H1 (cell line): Measurements from ENCODE around the gene MARK1. TPM values are rescaled to one million over a fixed set of nuclear protein-coding genes. Genes with fewer than 3 reads are reported as not detected.

Experiments used
- CTCF ChIA-PET: fragments of 300-600 bp; sonication (Branson Sonifier 250); formaldehyde crosslinking; loops from one replicate; lab custom pipeline; 2021; ENCODE audit not compliant: partially characterized antibody; lab: Charles Lee
- POLR2A ChIA-PET: fragments of 300-600 bp; sonication (Branson Sonifier 250); formaldehyde crosslinking; loops from one replicate; lab custom pipeline; 2021; ENCODE audit warnings: inconsistent platforms; ENCODE audit not compliant: partially characterized antibody; lab: Charles Lee
- DNase-seq, 2 experiments: peaks; one replicate each; pipeline versions ENCODE4 v3.0.0 to v3.0.0-alpha.2; 2010 to 2022; ENCODE audit warnings: low spot score in 2 of 2, low read depth in 1 of 2, mixed read lengths in 1 of 2
- FAIRE-seq: peaks from 2 replicates; lab custom pipeline; 2011; peaks lifted over from hg19 to GRCh38; lab: Jason Lieb, UNC
- H2AFZ ChIP-seq: 2 replicates; pipeline ENCODE4 v1.8.1; 2012; ENCODE audit warnings: low read length, inconsistent platforms
- H2AK5ac ChIP-seq: 2 replicates; pipeline ENCODE4 v1.6.1; 2013; ENCODE audit warnings: low read depth, low read length
- H2BK120ac ChIP-seq: replicated peaks from 2 replicates; pipeline ENCODE3; 2013; ENCODE audit warnings: low read depth, low read length, inconsistent platforms
- H2BK12ac ChIP-seq: 2 replicates; pipeline ENCODE4 v1.6.1; 2013; ENCODE audit warnings: low read depth, low read length
- H2BK15ac ChIP-seq: 2 replicates; pipeline ENCODE4 v1.6.1; 2013; ENCODE audit warnings: low read length
- H2BK20ac ChIP-seq: 2 replicates; pipeline ENCODE4 v1.6.1; 2013; ENCODE audit warnings: low read length
- H2BK5ac ChIP-seq: 2 replicates; pipeline ENCODE4 v1.6.1; 2013; ENCODE audit warnings: low read depth, low read length
- H3K14ac ChIP-seq: 2 replicates; pipeline ENCODE4 v1.6.1; 2013; ENCODE audit warnings: inconsistent platforms; ENCODE audit not compliant: insufficient read length
- H3K18ac ChIP-seq: 2 replicates; pipeline ENCODE4 v1.6.1; 2013; ENCODE audit warnings: low read length; ENCODE audit errors: extremely low read depth
- H3K23ac ChIP-seq: 2 replicates; pipeline ENCODE4 v1.6.1; 2013; ENCODE audit warnings: inconsistent platforms; ENCODE audit not compliant: insufficient read length
- H3K23me2 ChIP-seq: 2 replicates; pipeline ENCODE4 v1.6.1; 2013; ENCODE audit warnings: low read depth, low read length
- H3K27ac ChIP-seq: 2 replicates; pipeline ENCODE4 v1.6.1; 2011; ENCODE audit warnings: low read depth, low read length, inconsistent platforms
- H3K27me3 ChIP-seq, 4 experiments: replicated peaks in 1 of 4; 1 replicate in 1 of 4; 2 replicates in 3 of 4; pipeline versions ENCODE4 v1.6.1 to v1.8.1; 2011 to 2013; ENCODE audit warnings: low read length in 3 of 4, mild to moderate bottlenecking in 3 of 4, inconsistent platforms in 2 of 4, mixed read lengths in 2 of 4, moderate library complexity in 1 of 4; ENCODE audit not compliant: control insufficient read depth in 3 of 4, insufficient read depth in 3 of 4; ENCODE audit errors: extremely low read depth in 1 of 4
- H3K36me3 ChIP-seq, 4 experiments: 2 replicates each; pipeline versions ENCODE4 v1.6.1 to v1.8.1; 2011 to 2013; ENCODE audit warnings: mild to moderate bottlenecking in 4 of 4, low read length in 3 of 4, moderate library complexity in 2 of 4, control low read depth in 1 of 4, inconsistent platforms in 1 of 4; ENCODE audit not compliant: insufficient read depth in 4 of 4, control insufficient read depth in 2 of 4
- H3K4ac ChIP-seq: replicated peaks from 2 replicates; pipeline ENCODE3; 2013; ENCODE audit warnings: low read length, low read depth, mixed read lengths, inconsistent platforms; ENCODE audit not compliant: insufficient read length
- H3K4me1 ChIP-seq, 4 experiments: replicated peaks in 1 of 4; 1 replicate in 1 of 4; 2 replicates in 3 of 4; pipeline versions ENCODE4 v1.6.1 to v1.8.1; 2011 to 2013; ENCODE audit warnings: low read length in 3 of 4, inconsistent platforms in 2 of 4, mixed read lengths in 1 of 4; ENCODE audit not compliant: insufficient read depth in 4 of 4, control insufficient read depth in 3 of 4
- H3K4me2 ChIP-seq, 2 experiments: 2 replicates each; pipeline versions ENCODE4 v1.6.1 to v1.8.1; 2011 to 2013; ENCODE audit warnings: low read depth in 2 of 2, low read length in 2 of 2, control low read depth in 1 of 2, inconsistent platforms in 1 of 2, mild to moderate bottlenecking in 1 of 2; ENCODE audit not compliant: insufficient read depth in 1 of 2
- H3K4me3 ChIP-seq, 4 experiments: fragments of 200-600, 300-600 bp in 1 of 4; sonication (generic), shearing (Covaris generic), sonication (Bioruptor Twin) in 1 of 4; 2 replicates each; pipeline versions ENCODE4 v1.5.1 to v1.8.1; 2011 to 2016; ENCODE audit warnings: low read length in 4 of 4, low read depth in 3 of 4, control low read depth in 2 of 4, inconsistent platforms in 2 of 4, mild to moderate bottlenecking in 2 of 4, mixed read lengths in 1 of 4, moderate library complexity in 1 of 4; ENCODE audit not compliant: insufficient read depth in 2 of 4; ENCODE audit errors: extremely low read depth in 1 of 4
- H3K56ac ChIP-seq: replicated peaks from 2 replicates; pipeline ENCODE3; 2013; ENCODE audit warnings: low read depth, mild to moderate bottlenecking, mixed read lengths, low read length, inconsistent platforms; ENCODE audit not compliant: insufficient read length
- H3K79me1 ChIP-seq: 2 replicates; pipeline ENCODE4 v1.6.1; 2013; ENCODE audit warnings: low read depth, low read length, control low read depth
- H3K79me2 ChIP-seq, 2 experiments: 2 replicates each; pipeline versions ENCODE4 v1.6.1 to v1.8.1; 2012 to 2013; ENCODE audit warnings: low read length in 2 of 2, mild to moderate bottlenecking in 2 of 2, inconsistent platforms in 1 of 2; ENCODE audit not compliant: insufficient read depth in 2 of 2, control insufficient read depth in 1 of 2
- H3K9ac ChIP-seq, 4 experiments: replicated peaks in 1 of 4; 1 replicate in 1 of 4; 2 replicates in 3 of 4; pipeline versions ENCODE4 v1.6.1 to v1.8.1; 2011 to 2013; ENCODE audit warnings: low read depth in 3 of 4, low read length in 3 of 4, control low read depth in 2 of 4, mild to moderate bottlenecking in 2 of 4, moderate library complexity in 2 of 4, inconsistent platforms in 1 of 4; ENCODE audit errors: extremely low read depth in 1 of 4
- H3K9me3 ChIP-seq, 2 experiments: 2 replicates each; pipeline versions ENCODE4 v1.6.1 to v1.8.1; 2012 to 2013; ENCODE audit warnings: mild to moderate bottlenecking in 2 of 2, moderate library complexity in 2 of 2, control low read depth in 1 of 2, inconsistent platforms in 1 of 2, low read depth in 1 of 2, low read length in 1 of 2, mixed read lengths in 1 of 2; ENCODE audit not compliant: insufficient read depth in 2 of 2
- H4K20me1 ChIP-seq, 2 experiments: replicated peaks in 1 of 2; 2 replicates each; pipeline versions ENCODE3 to v1.8.1; 2011 to 2013; ENCODE audit warnings: inconsistent platforms in 2 of 2, low read length in 2 of 2, mild to moderate bottlenecking in 1 of 2; ENCODE audit not compliant: insufficient read depth in 2 of 2, control insufficient read depth in 1 of 2
- H4K5ac ChIP-seq: 2 replicates; pipeline ENCODE4 v1.6.1; 2013; ENCODE audit warnings: low read length, low read depth, mixed read lengths, inconsistent platforms; ENCODE audit not compliant: insufficient read length
- H4K8ac ChIP-seq: 2 replicates; pipeline ENCODE4 v1.8.0; 2013; ENCODE audit warnings: mild to moderate bottlenecking, moderate library complexity, low read length, inconsistent platforms; ENCODE audit not compliant: insufficient read depth; ENCODE audit errors: extremely low read depth
- H4K91ac ChIP-seq: replicated peaks from 2 replicates; pipeline ENCODE3; 2013; ENCODE audit warnings: low read length, mixed read lengths, inconsistent platforms; ENCODE audit not compliant: insufficient read length
- ASH2L ChIP-seq: fragments of 200-600, 300-600 bp; sonication (generic); IDR thresholded peaks from one replicate; pipeline ENCODE4 v1.7.1; 2017; ENCODE audit warnings: low read length
- BCL11A ChIP-seq, 2 experiments: IDR thresholded peaks; one replicate each; pipeline ENCODE4 v1.6.1; 2011; ENCODE audit warnings: low read depth in 2 of 2, low read length in 2 of 2, mild to moderate bottlenecking in 2 of 2
- CBX8 ChIP-seq: fragments of 300-800, 300-1000 bp; sonication (generic); IDR thresholded peaks from 2 replicates; pipeline ENCODE4 v1.7.1; 2016; ENCODE audit warnings: low read depth, low read length, borderline replicate concordance
- CEBPB ChIP-seq: IDR thresholded peaks from 2 replicates; pipeline ENCODE4 v1.6.1; 2012; ENCODE audit warnings: low read depth, low read length
- CHD1 ChIP-seq: IDR thresholded peaks from 2 replicates; pipeline ENCODE4 v1.6.1; 2012; ENCODE audit warnings: low read depth, low read length, improper control_type of control experiment
- JUND ChIP-seq: IDR thresholded peaks from 2 replicates; pipeline ENCODE4 v1.6.1; 2011; ENCODE audit warnings: mild to moderate bottlenecking, improper control_type of control experiment, low read length
- RAD21 ChIP-seq, 2 experiments: IDR thresholded peaks in 1 of 2; conservative IDR thresholded peaks in 1 of 2; 2 replicates each; pipeline ENCODE4 v1.6.1; 2011; ENCODE audit warnings: low read depth in 2 of 2, low read length in 2 of 2, improper control_type of control experiment in 1 of 2, inconsistent platforms in 1 of 2, mild to moderate bottlenecking in 1 of 2, moderate library complexity in 1 of 2
- RNF2 ChIP-seq: fragments of 200-900, 300-1000 bp; sonication (generic); IDR thresholded peaks from 2 replicates; pipeline ENCODE4 v1.7.1; 2016; ENCODE audit warnings: borderline replicate concordance, low read depth, mild to moderate bottlenecking, antibody characterized with exemption, low read length; ENCODE audit not compliant: poor library complexity, severe bottlenecking; ENCODE audit errors: missing control alignments
- SP4 ChIP-seq: IDR thresholded peaks from 2 replicates; pipeline ENCODE4 v1.6.1; 2012; ENCODE audit warnings: low read length, inconsistent platforms
- WGBS, 2 experiments: shearing (Covaris generic) in 1 of 2; methylation state at CpG; one replicate each; pipeline versions ENCODE4 v1.1.6 to v1.1.7; 2013 to 2015; ENCODE audit warnings: low lambda C conversion rate in 2 of 2, mixed read lengths in 2 of 2, inconsistent platforms in 1 of 2, low coverage in 1 of 2, missing lambda C conversion rate in 1 of 2; ENCODE audit not compliant: insufficient replicate concordance in 2 of 2, insufficient coverage in 1 of 2, insufficient read length in 1 of 2; ENCODE audit errors: extremely low coverage in 1 of 2, missing lambda C conversion rate in 1 of 2; 5-methylcytosine and 5-hydroxymethylcytosine counted together
- polyA plus RNA-seq, 7 experiments: library from polyadenylated mRNA; depleted of rRNA in 3 of 7; stranded (reverse) in 5 of 7; unstranded in 2 of 7; fragments of >200 nt in 5 of 7; fragments of 200-250 nt in 2 of 7; gene quantifications; 1 replicate in 5 of 7; 2 replicates in 1 of 7; 4 replicates in 1 of 7; pipeline versions ENCODE4 v1.2.1 to v1.2.3, GENCODE V29; 2011 to 2013; ENCODE audit warnings: missing spikeins in 2 of 7, mixed read lengths in 2 of 7
- total RNA-seq: library from RNA; stranded (reverse); fragmentation: NEBNext Ultra II Directional; extraction: Animal tissue kit (Norgen Biotek cat#: 25700); gene quantifications from 2 replicates; pipeline ENCODE4 v1.2.1, GENCODE V29; 2021
- TF ChIP-seq, protein P1 (sequence below): IDR thresholded peaks from 2 replicates; pipeline ENCODE4 v1.6.1; 2012; ENCODE audit warnings: inconsistent platforms

The MARK1 gene
- total and polyA plus RNA-seq, 2 of the 8 experiments (the other 6 are each of a cell fraction or from before 2014, with no cell fraction given): 5.5 to 20.5 TPM

DNA sequence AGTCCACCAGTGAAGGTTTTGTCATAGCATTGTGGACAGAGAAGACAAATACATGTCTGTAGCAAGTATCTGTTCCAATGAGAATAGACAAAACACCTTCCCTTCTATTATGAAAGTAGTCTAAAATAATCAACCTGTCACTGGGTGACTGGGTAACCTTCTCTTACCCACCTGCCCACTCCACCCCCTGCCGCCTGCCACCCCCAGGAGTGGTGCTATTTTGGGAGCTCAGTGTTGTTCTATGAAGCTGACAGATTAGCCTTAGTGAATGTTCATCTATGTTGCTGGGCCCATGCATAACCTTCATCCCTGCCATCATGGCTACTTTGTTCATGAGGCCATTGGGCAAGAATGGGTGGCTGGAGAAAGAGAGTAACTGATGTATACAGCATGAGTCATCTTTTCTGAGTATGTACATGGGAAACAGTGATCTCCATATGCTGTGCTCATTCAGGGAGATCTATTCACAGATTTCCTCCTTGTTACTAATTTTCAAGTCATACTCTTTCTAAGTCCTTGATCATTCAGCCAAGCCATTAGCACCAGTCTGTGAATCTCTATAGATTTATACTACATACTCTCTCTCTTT lies 24.8 kb downstream of the MARK1 start:
- H3K23me2 ChIP-seq: no peaks in the 10 kb centered on the region
- ChIA-PET CTCF (interaction anchor here (1.7 kb wide), 1 partner anchor 13 kb away, joined by 5 read pairs; no protein-coding TSS in a partner anchor), POLR2A (no interaction called here)
- no peak overlapping the region for H3K9ac ChIP-seq
- peaks cover 5 to 87% of the 10 kb centered on the region in 2 experiments for H3K79me2 ChIP-seq
- no peak overlapping the region for H3K4me3 ChIP-seq
- H3K14ac ChIP-seq: no peak overlapping the region
- H3K4me1 ChIP-seq: no peaks in the 10 kb centered on the region; a peak in 1 of 7 replicates
- H3K18ac ChIP-seq: no peak overlapping the region
- H2AFZ ChIP-seq: no peak overlapping the region
- DNase-seq (no peak), FAIRE-seq (no peak)
- no peak overlapping the region for H3K56ac ChIP-seq
- H3K4me2 ChIP-seq: no peak overlapping the region
- no peak overlapping the region for H2BK5ac ChIP-seq
- H2AK5ac ChIP-seq: no peak overlapping the region
- WGBS, 2 experiments: 86% methylated on average over 1 of the region's 1 CpG; no CpG with 5 or more reads in 1 of the 2 experiments
- no peak overlapping the region for H3K23ac ChIP-seq
- H3K4ac ChIP-seq: no peak overlapping the region
- no peak overlapping the region for H4K5ac ChIP-seq
- H3K9me3 ChIP-seq: no peaks in the 10 kb centered on the region; a peak in 1 of 4 replicates
- no peak overlapping the region for H4K8ac ChIP-seq
- TF ChIP-seq SP4: no peak
- no peak for TF ChIP-seq JUND
- TF ChIP-seq CHD1: no peak
- TF ChIP-seq RAD21 (IDR thresholded peaks at IDR 0.05 in 1 of 2, conservative IDR thresholded peaks at IDR 0.05 in 1 of 2; ENCODE audit: low read depth in 2 of 2, low read length in 2 of 2): no peak
- TF ChIP-seq, protein P1, sequence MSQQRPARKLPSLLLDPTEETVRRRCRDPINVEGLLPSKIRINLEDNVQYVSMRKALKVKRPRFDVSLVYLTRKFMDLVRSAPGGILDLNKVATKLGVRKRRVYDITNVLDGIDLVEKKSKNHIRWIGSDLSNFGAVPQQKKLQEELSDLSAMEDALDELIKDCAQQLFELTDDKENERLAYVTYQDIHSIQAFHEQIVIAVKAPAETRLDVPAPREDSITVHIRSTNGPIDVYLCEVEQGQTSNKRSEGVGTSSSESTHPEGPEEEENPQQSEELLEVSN: no peak
- TF ChIP-seq CBX8: no peak
- no peak for TF ChIP-seq BCL11A (IDR thresholded peaks at IDR 0.05; ENCODE audit: low read depth in 2 of 2, low read length in 2 of 2)
- TF ChIP-seq CEBPB: no peak
- TF ChIP-seq RNF2: no peak
- TF ChIP-seq ASH2L: no peak
- H3K27ac ChIP-seq: no peak overlapping the region
- H2BK15ac ChIP-seq: no peak overlapping the region
- peaks cover 3 to 4% of the 10 kb centered on the region in 2 experiments for H4K20me1 ChIP-seq
- H3K79me1 ChIP-seq: peaks cover 8% of the 10 kb centered on the region
- peaks cover 0 to 2% (median 0%) of the 10 kb centered on the region in 4 experiments; a peak in 2 of 8 replicates for H3K36me3 ChIP-seq
- H2BK120ac ChIP-seq: no peak overlapping the region
- H3K27me3 ChIP-seq: no peaks in the 10 kb centered on the region
- no peak overlapping the region for H2BK12ac ChIP-seq
- no peak overlapping the region for H4K91ac ChIP-seq
- H2BK20ac ChIP-seq: no peak overlapping the region
